Trophoblast cell (in vitro differentiated cells and primary cell): ENCODE measurements around the gene RNF166.

ENCODE experiments used
- DNase-seq, 2 donors: peaks; one replicate each; pipeline ENCODE4 v3.0.0-alpha.2; 2016
- H2AFZ ChIP-seq: 2 replicates; pipeline ENCODE4 v1.6.1; 2013; ENCODE audit warnings: low read length, moderate library complexity, mild to moderate bottlenecking; ENCODE audit not compliant: insufficient read depth, poor library complexity
- H2AK5ac ChIP-seq: 2 replicates; pipeline ENCODE4 v1.6.1; 2013; ENCODE audit warnings: mild to moderate bottlenecking, low read length
- H2BK120ac ChIP-seq: 2 replicates; pipeline ENCODE4 v1.6.1; 2013; ENCODE audit warnings: low read length, mild to moderate bottlenecking, moderate library complexity; ENCODE audit not compliant: insufficient read depth, poor library complexity
- H2BK12ac ChIP-seq: 2 replicates; pipeline ENCODE4 v1.6.1; 2013; ENCODE audit warnings: mild to moderate bottlenecking, low read length, moderate library complexity
- H2BK5ac ChIP-seq: 2 replicates; pipeline ENCODE4 v1.6.1; 2013; ENCODE audit warnings: low read length, low read depth, moderate library complexity, mild to moderate bottlenecking; ENCODE audit not compliant: poor library complexity
- H3K14ac ChIP-seq: 2 replicates; pipeline ENCODE4 v1.6.1; 2013; ENCODE audit warnings: mild to moderate bottlenecking, low read length
- H3K18ac ChIP-seq: 2 replicates; pipeline ENCODE4 v1.6.1; 2013; ENCODE audit warnings: mild to moderate bottlenecking, low read length
- H3K23ac ChIP-seq: 2 replicates; pipeline ENCODE4 v1.6.1; 2013; ENCODE audit warnings: low read length
- H3K27ac ChIP-seq: 2 replicates; pipeline ENCODE4 v1.5.1; 2013; ENCODE audit warnings: low read depth, mild to moderate bottlenecking, inconsistent platforms, low read length, moderate library complexity
- H3K27me3 ChIP-seq: 2 replicates; pipeline ENCODE4 v1.6.1; 2013; ENCODE audit warnings: inconsistent platforms, mild to moderate bottlenecking, low read length, moderate library complexity; ENCODE audit not compliant: insufficient read depth
- H3K36me3 ChIP-seq, 2 experiments: 1 replicate in 1 of 2; 2 replicates in 1 of 2; pipeline ENCODE4 v1.6.1; 2013; ENCODE audit warnings: low read length in 2 of 2, mild to moderate bottlenecking in 2 of 2, moderate library complexity in 1 of 2; ENCODE audit not compliant: insufficient read depth in 2 of 2, control insufficient read depth in 1 of 2
- H3K4ac ChIP-seq: 2 replicates; pipeline ENCODE4 v1.6.1; 2013; ENCODE audit warnings: low read depth, mild to moderate bottlenecking, low read length, moderate library complexity
- H3K4me1 ChIP-seq, 2 experiments: 1 replicate in 1 of 2; 2 replicates in 1 of 2; pipeline ENCODE4 v1.6.1; 2013; ENCODE audit warnings: low read length in 2 of 2, mild to moderate bottlenecking in 2 of 2, moderate library complexity in 1 of 2; ENCODE audit not compliant: insufficient read depth in 2 of 2, control insufficient read depth in 1 of 2
- H3K4me2 ChIP-seq: 2 replicates; pipeline ENCODE4 v1.6.1; 2013; ENCODE audit warnings: inconsistent platforms, mild to moderate bottlenecking, low read length, moderate library complexity
- H3K4me3 ChIP-seq: 2 replicates; pipeline ENCODE4 v1.5.1; 2013; ENCODE audit warnings: mild to moderate bottlenecking, low read depth, low read length, inconsistent platforms
- H3K79me1 ChIP-seq: one replicate; pipeline ENCODE4 v1.6.1; 2013; ENCODE audit warnings: low read length
- H3K79me2 ChIP-seq: 2 replicates; pipeline ENCODE4 v1.6.1; 2013; ENCODE audit warnings: low read length, mild to moderate bottlenecking; ENCODE audit not compliant: control insufficient read depth, insufficient read depth, poor library complexity
- H3K9ac ChIP-seq: 2 replicates; pipeline ENCODE4 v1.6.1; 2013; ENCODE audit warnings: mild to moderate bottlenecking, low read length
- H3K9me3 ChIP-seq: 2 replicates; pipeline ENCODE4 v1.6.1; 2013; ENCODE audit warnings: low read depth, mild to moderate bottlenecking, control low read depth, inconsistent platforms, low read length; ENCODE audit not compliant: insufficient read depth
- H4K12ac ChIP-seq: 2 replicates; pipeline ENCODE4 v1.6.1; 2013; ENCODE audit warnings: low read depth, mild to moderate bottlenecking, low read length, moderate library complexity
- H4K8ac ChIP-seq: 2 replicates; pipeline ENCODE4 v1.6.1; 2013; ENCODE audit warnings: low read depth, mild to moderate bottlenecking, low read length, moderate library complexity
- H4K91ac ChIP-seq: one replicate; pipeline ENCODE4 v1.6.1; 2013; ENCODE audit warnings: low read depth, mild to moderate bottlenecking, low read length, moderate library complexity
- WGBS: extraction: QIAGEN DNeasy Blood & Tissue Kit; methylation state at CpG from one replicate; pipeline ENCODE4 v1.1.7; 2013; ENCODE audit warnings: missing lambda C conversion rate; ENCODE audit not compliant: insufficient read length, insufficient coverage; ENCODE audit errors: extremely low coverage; 5-methylcytosine and 5-hydroxymethylcytosine counted together

RNF166 gene

DNA sequence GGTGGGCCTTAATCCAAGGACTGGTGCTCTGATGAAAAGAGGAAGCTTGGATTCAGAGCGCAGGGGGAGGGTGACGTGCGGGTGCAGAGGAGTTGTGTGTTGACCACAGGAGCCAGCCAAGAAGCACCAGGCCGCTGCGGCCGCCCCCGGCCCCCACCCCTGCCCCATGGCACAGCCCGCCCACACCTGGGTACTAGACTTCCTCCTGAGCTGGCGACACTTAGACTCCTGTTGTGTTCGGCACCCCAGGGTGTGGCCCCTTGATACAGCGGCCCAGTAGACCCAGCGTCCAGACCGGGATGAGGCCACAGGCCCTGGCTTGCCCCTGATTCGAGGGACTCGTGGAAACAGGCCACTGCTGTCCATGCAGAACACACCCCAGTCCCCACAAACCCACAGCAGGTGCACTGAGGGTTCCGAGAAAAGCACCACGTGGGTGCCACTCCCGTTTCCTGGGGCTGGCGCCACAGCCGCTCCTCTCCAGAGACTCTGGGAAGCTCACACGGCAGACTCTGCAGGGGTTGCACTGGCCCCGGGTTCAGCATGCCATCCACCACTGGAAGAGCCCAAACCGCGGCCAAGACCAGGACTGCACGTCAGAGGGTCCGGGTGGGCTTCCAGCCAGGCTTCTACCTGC lies 14.2 kb downstream of the RNF166 start:
- no peak overlapping the region for H2BK5ac ChIP-seq
- no peak overlapping the region for H3K9ac ChIP-seq
- no peak overlapping the region for H2BK120ac ChIP-seq
- H3K4me3 ChIP-seq = no peak overlapping the region
- no peak overlapping the region for H3K4me2 ChIP-seq
- H3K79me2 ChIP-seq = no peaks in the 10 kb centered on the region
- DNase-seq = no peak
- H4K91ac ChIP-seq = no peak overlapping the region
- whole genome bisulfite sequencing = no CpG with 5 or more reads among the region's 26 CpGs
- no peaks in the 10 kb centered on the region for H3K9me3 ChIP-seq
- H2AK5ac ChIP-seq = no peak overlapping the region
- no peak overlapping the region for H3K4ac ChIP-seq
- no peak overlapping the region for H3K23ac ChIP-seq
- H3K36me3 ChIP-seq = peaks cover under 1 to 1% of the 10 kb centered on the region in 2 experiments
- no peak overlapping the region for H2AFZ ChIP-seq
- H3K18ac ChIP-seq = no peak overlapping the region
- H3K27ac ChIP-seq = no peak overlapping the region
- H2BK12ac ChIP-seq = no peak overlapping the region
- no peak overlapping the region for H4K12ac ChIP-seq
- no peak overlapping the region for H4K8ac ChIP-seq
- no peak overlapping the region for H3K14ac ChIP-seq
- no peaks in the 10 kb centered on the region for H3K27me3 ChIP-seq
- no peaks in the 10 kb centered on the region for H3K4me1 ChIP-seq
- H3K79me1 ChIP-seq = no peaks in the 10 kb centered on the region

GRCh38 chr16:88691129-88691813 lies 14.9 kb downstream of the RNF166 start:
- no peak overlapping the region for H2BK5ac ChIP-seq
- no peak overlapping the region for H3K4me2 ChIP-seq
- H3K27ac ChIP-seq = no peak overlapping the region
- no peak overlapping the region for H2AFZ ChIP-seq
- H3K79me1 ChIP-seq = no peaks in the 10 kb centered on the region
- H4K8ac ChIP-seq = no peak overlapping the region
- H3K4ac ChIP-seq = no peak overlapping the region
- no peak overlapping the region for H3K14ac ChIP-seq
- no peak overlapping the region for H3K9ac ChIP-seq
- H3K18ac ChIP-seq = no peak overlapping the region
- DNase-seq = no peak
- no peaks in the 10 kb centered on the region for H3K27me3 ChIP-seq
- H3K79me2 ChIP-seq = no peaks in the 10 kb centered on the region
- H3K4me3 ChIP-seq = no peak overlapping the region
- no peak overlapping the region for H4K91ac ChIP-seq
- no peaks in the 10 kb centered on the region for H3K36me3 ChIP-seq
- no peaks in the 10 kb centered on the region for H3K9me3 ChIP-seq
- no peak overlapping the region for H4K12ac ChIP-seq
- H2BK120ac ChIP-seq = no peak overlapping the region
- H3K23ac ChIP-seq = no peak overlapping the region
- WGBS = no CpG with 5 or more reads among the region's 33 CpGs
- H3K4me1 ChIP-seq = peaks cover 3 to 4% of the 10 kb centered on the region in 2 experiments
- no peak overlapping the region for H2BK12ac ChIP-seq
- H2AK5ac ChIP-seq = no peak overlapping the region

DNA sequence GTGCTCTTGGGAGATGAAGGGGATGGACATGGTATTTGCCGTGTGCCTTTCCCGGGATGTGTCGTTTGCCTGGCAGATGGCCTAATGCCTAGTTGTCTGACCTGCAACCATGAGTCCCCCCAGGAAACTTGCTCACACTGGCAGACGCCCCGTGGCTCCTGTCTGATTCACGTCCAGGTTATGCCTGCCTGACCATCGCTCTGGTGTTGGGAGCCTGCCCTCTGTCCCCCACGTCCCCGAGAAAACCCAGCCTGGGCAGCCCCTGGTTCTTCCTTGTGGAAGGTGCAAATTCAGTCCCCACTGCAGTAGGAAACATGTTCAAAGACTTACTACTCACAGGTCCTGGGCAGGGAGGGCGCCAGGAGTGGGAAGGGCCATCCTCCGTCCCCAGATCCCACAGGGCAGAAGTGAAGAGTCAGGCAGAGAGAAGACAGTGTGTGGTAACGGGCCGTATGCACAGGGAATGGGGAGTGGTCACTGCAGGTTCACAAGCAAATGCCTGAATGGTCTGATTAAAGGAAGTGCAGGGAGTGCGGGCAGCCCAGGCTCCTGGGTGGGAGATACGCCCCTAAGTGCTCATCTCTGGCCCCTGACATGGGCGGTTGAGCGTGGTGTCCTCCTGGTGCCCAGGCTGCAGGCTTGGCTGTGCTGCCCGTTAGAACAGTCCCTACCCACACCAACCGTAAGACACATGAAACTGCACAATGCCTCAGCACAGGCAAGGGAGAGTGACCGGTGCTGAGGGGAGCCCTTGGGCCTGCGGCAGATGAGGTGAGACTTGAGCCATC lies 15.7 kb downstream of the RNF166 start:
- Histone ChIP-seq H3K27ac (no peak overlapping the region), H3K4me1 (peaks cover 6 to 10% of the 10 kb centered on the region in 2 experiments), H3K18ac (no peak overlapping the region), H3K4me3 (no peak overlapping the region), H3K79me2 (no peaks in the 10 kb centered on the region), H4K91ac (no peak overlapping the region), H4K12ac (no peak overlapping the region), H3K14ac (no peak overlapping the region), H3K23ac (no peak overlapping the region), H2AFZ (no peak overlapping the region), H3K4ac (no peak overlapping the region), H3K36me3 (no peaks in the 10 kb centered on the region), H3K4me2 (no peak overlapping the region), H2AK5ac (no peak overlapping the region), H3K79me1 (no peaks in the 10 kb centered on the region), H2BK5ac (no peak overlapping the region), H2BK12ac (no peak overlapping the region), H2BK120ac (no peak overlapping the region), H3K9me3 (peaks cover 2% of the 10 kb centered on the region), H3K9ac (no peak overlapping the region), H4K8ac (no peak overlapping the region), H3K27me3 (peaks cover under 1% of the 10 kb centered on the region)
- no CpG with 5 or more reads among the region's 21 CpGs for WGBS
- DNase-seq = no peak

DNA sequence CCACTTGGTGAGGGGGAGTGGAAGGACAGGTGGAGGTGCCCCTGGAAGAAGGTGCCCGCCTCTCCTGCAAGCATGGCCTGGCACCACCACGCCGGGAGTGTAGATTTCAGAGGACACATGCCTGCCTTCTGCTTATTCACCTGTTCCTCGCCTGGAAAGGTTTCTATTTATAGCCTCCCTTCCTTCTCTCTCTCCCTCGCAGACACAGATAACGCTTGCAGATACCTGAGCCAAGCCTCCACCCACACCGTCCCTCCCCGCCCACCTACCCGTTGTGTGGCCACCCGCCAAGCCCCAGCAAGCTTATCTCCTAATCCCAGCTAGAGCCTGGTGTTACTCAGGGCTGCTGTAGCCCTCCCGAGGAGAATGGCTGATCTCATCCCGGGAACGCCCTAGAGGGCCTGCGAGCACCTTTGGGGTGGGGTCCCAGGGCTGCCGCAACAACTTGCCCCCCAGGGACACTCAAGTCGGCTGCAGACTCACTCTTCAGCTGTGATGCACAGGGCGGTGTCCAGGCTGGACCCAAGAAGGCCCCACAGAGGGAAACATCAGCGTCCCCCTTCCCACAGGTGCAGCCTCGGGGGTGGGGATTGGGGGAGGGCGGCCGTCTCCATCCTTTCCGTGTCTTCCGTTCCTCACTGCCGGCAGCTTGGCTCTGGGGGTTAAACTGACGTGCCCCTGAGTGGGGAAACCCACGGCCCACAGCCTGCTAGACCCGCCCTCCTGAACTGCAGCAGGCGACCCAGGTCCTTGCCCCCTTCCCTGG lies 18.0 kb downstream of the RNF166 start:
- peaks cover 6 to 10% of the 10 kb centered on the region in 2 experiments for H3K4me1 ChIP-seq
- no peak overlapping the region for H2AK5ac ChIP-seq
- no peak overlapping the region for H4K91ac ChIP-seq
- H3K4me3 ChIP-seq = no peak overlapping the region
- H3K18ac ChIP-seq = no peak overlapping the region
- H3K4me2 ChIP-seq = no peak overlapping the region
- WGBS = no CpG with 5 or more reads among the region's 28 CpGs
- no peak overlapping the region for H3K14ac ChIP-seq
- no peak overlapping the region for H2BK5ac ChIP-seq
- no peak for DNase-seq
- no peak overlapping the region for H3K9ac ChIP-seq
- H4K8ac ChIP-seq = no peak overlapping the region
- H3K27me3 ChIP-seq = peaks cover 5% of the 10 kb centered on the region
- H4K12ac ChIP-seq = no peak overlapping the region
- H2BK12ac ChIP-seq = no peak overlapping the region
- no peaks in the 10 kb centered on the region for H3K79me2 ChIP-seq
- no peak overlapping the region for H3K27ac ChIP-seq
- H2BK120ac ChIP-seq = no peak overlapping the region
- no peak overlapping the region for H3K23ac ChIP-seq
- H3K4ac ChIP-seq = no peak overlapping the region
- H2AFZ ChIP-seq = no peak overlapping the region
- H3K36me3 ChIP-seq = no peaks in the 10 kb centered on the region
- no peaks in the 10 kb centered on the region for H3K79me1 ChIP-seq
- peaks cover 4% of the 10 kb centered on the region for H3K9me3 ChIP-seq
